ENCODE data around the gene OR2AE1. TPM values are rescaled to one million over a fixed set of nuclear protein-coding genes. Genes with fewer than 3 reads are reported as not detected.

OR2AE1 gene
- total and polyA plus RNA-seq, 2 of the 4 experiments (the other 2 are of a cell fraction): 0.17 to 0.18 TPM

DNA sequence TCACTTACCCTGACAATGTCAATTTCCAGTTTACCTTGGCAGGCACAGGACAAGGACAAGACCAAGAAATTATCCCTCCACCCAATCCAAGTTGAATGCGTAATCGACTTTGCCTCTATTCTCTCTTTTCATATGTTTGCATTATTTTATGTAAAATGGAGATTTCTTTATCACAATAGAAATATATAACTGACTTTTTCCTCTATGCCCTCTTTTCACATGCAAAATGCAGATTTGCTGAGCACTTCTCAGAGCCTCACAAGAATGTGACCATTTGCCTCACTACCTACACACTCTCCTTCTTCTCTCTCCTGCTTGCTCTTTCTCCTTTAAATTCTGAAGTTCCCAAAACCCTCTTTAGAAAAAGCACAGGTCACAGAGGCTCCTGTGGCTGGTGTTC lies 33.9 kb downstream of the OR2AE1 start:
- TF ChIP-seq RAD21 (IDR thresholded peaks at IDR 0.05; ENCODE audit: low read length) (no peak), MAFK (IDR thresholded peaks at IDR 0.05; ENCODE audit: low read depth, low read length) (no peak), SMC3 (IDR thresholded peaks at IDR 0.05; ENCODE audit: low read depth, low read length) (no peak), POLR2A (IDR thresholded peaks at IDR 0.05; ENCODE audit: low read depth, low read length) (no peak), CEBPB (IDR thresholded peaks at IDR 0.05; ENCODE audit: low read depth, low read length) (no peak)
- TF ChIP-seq, protein P1, sequence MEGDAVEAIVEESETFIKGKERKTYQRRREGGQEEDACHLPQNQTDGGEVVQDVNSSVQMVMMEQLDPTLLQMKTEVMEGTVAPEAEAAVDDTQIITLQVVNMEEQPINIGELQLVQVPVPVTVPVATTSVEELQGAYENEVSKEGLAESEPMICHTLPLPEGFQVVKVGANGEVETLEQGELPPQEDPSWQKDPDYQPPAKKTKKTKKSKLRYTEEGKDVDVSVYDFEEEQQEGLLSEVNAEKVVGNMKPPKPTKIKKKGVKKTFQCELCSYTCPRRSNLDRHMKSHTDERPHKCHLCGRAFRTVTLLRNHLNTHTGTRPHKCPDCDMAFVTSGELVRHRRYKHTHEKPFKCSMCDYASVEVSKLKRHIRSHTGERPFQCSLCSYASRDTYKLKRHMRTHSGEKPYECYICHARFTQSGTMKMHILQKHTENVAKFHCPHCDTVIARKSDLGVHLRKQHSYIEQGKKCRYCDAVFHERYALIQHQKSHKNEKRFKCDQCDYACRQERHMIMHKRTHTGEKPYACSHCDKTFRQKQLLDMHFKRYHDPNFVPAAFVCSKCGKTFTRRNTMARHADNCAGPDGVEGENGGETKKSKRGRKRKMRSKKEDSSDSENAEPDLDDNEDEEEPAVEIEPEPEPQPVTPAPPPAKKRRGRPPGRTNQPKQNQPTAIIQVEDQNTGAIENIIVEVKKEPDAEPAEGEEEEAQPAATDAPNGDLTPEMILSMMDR (conservative IDR thresholded peaks at IDR 0.05; ENCODE audit: low read depth, low read length): no peak
- H2AK5ac ChIP-seq (ENCODE audit: low read depth, low read length): no peak overlapping the region
- no peak overlapping the region for H2BK20ac ChIP-seq (ENCODE audit: low read depth, low read length)
- H4K8ac ChIP-seq (ENCODE audit: low read depth in 2 of 2, low read length in 2 of 2): no peak overlapping the region
- DNase-seq (no peak), ATAC-seq (ENCODE audit: low read depth) (no peak)
- no peak overlapping the region for H2BK120ac ChIP-seq (ENCODE audit: low read depth, low read length)
- no TSS peak for BruUV-seq (replicated peaks)
- H3K18ac ChIP-seq (ENCODE audit: low read depth, low read length): no peak overlapping the region
- H2BK5ac ChIP-seq (ENCODE audit: low read depth, low read length, poor library complexity, severe bottlenecking): no peak overlapping the region
- no peaks in the 10 kb centered on the region for H3K36me3 ChIP-seq (ENCODE audit: control insufficient read depth, insufficient read depth, low read length)
- H4K20me1 ChIP-seq (ENCODE audit: insufficient read depth, low read length): no peaks in the 10 kb centered on the region
- H3K9ac ChIP-seq (ENCODE audit: low read depth, low read length): no peak overlapping the region
- intact Hi-C loops (cut with micrococcal nuclease): no loop called here
- H3K9me3 ChIP-seq (ENCODE audit: control insufficient read depth, insufficient read depth, low read length): no peaks in the 10 kb centered on the region
- H3K27me3 ChIP-seq (ENCODE audit: control insufficient read depth, insufficient read depth, low read length): peaks cover 11% of the 10 kb centered on the region
- ChIA-PET POLR2A (ENCODE audit: unreplicated experiment) (no interaction called here), CTCF (no interaction called here)
- H3K9me1 ChIP-seq (ENCODE audit: insufficient read depth, low read length): no peaks in the 10 kb centered on the region
- H2BK15ac ChIP-seq (ENCODE audit: low read depth, low read length): no peak overlapping the region
- no peak overlapping the region for H3K56ac ChIP-seq (ENCODE audit: extremely low read depth, insufficient read depth, low read length)
- no peak overlapping the region for H4K5ac ChIP-seq (ENCODE audit: low read depth, low read length)
- no peaks in the 10 kb centered on the region for H3K79me1 ChIP-seq (ENCODE audit: low read depth in 1 of 2, low read length in 2 of 2)
- WGBS, 2 experiments (ENCODE audit: extremely low coverage in 2 of 2, insufficient read length in 1 of 2): no CpG with 5 or more reads among the region's 2 CpGs
- H3K4me1 ChIP-seq (ENCODE audit: control insufficient read depth, insufficient read depth, low read length): no peaks in the 10 kb centered on the region
- no peak overlapping the region for H3K14ac ChIP-seq (replicated peaks; ENCODE audit: low read depth, low read length)
- H3K4ac ChIP-seq (ENCODE audit: low read depth, low read length): no peak overlapping the region
- no peak overlapping the region for H4K91ac ChIP-seq (ENCODE audit: insufficient read depth, low read depth, low read length)
- in situ Hi-C loops (cut with MboI; ENCODE audit: low sequenced_read_pairs): no loop called here
- dilution Hi-C loops (cut with HindIII; ENCODE audit: low sequenced_read_pairs, unreplicated experiment): no loop called here
- H3K23ac ChIP-seq (ENCODE audit: low read depth, low read length): no peak overlapping the region
- H3K4me2 ChIP-seq (ENCODE audit: low read depth, low read length): no peak overlapping the region
- no peak overlapping the region for H3K27ac ChIP-seq (ENCODE audit: insufficient read depth, low read length)
- no peak overlapping the region for H3K4me3 ChIP-seq (ENCODE audit: insufficient read depth, low read depth, low read length)
- H2AK9ac ChIP-seq (replicated peaks; ENCODE audit: low read depth, low read length, poor library complexity): no peak overlapping the region
- no peak overlapping the region for H2AFZ ChIP-seq (replicated peaks; ENCODE audit: low read length, poor library complexity)
